Thyroid gland (tissue), 4 donors: ENCODE results near the gene MBNL3. TPM values are rescaled to one million over a fixed set of nuclear protein-coding genes. Genes with fewer than 3 reads are reported as not detected.
A peak's percentile ranks its signal among the peaks of the same experiment; 100 is the strongest.

Experiments used
- DNase-seq, 2 donors: peaks; one replicate each; pipeline ENCODE4 v3.0.0-alpha.2; 2019
- H3K27ac ChIP-seq, 3 donors: fragments of 200-600 bp; sonication (generic); 1 replicate in 2 of 3; 2 replicates in 1 of 3; pipeline ENCODE4 v1.5.1; 2016 to 2019; ENCODE audit warnings: mild to moderate bottlenecking in 1 of 3, moderate library complexity in 1 of 3
- H3K27me3 ChIP-seq: fragments of 200-600 bp; sonication (generic); one replicate; pipeline ENCODE4 v1.5.1; 2019
- H3K36me3 ChIP-seq, 2 donors: fragments of 200-600 bp; sonication (generic); one replicate each; pipeline ENCODE4 v1.5.1; 2016 to 2019
- H3K4me1 ChIP-seq, 2 donors: fragments of 200-600 bp; sonication (generic); one replicate each; pipeline ENCODE4 v1.5.1; 2017 to 2019
- H3K4me3 ChIP-seq, 3 donors: fragments of 200-600 bp; sonication (generic); replicated peaks in 1 of 3; 1 replicate in 2 of 3; 2 replicates in 1 of 3; pipeline ENCODE4 v1.5.1; 2016; ENCODE audit warnings: mild to moderate bottlenecking in 1 of 3
- H3K9me3 ChIP-seq: fragments of 200-600 bp; sonication (generic); one replicate; pipeline ENCODE4 v1.5.1; 2017
- POLR2A ChIP-seq, 2 donors: fragments of 450-650 bp; IDR thresholded peaks; one replicate each; pipeline ENCODE4 v1.6.1; 2017; ENCODE audit warnings: antibody characterized with exemption in 2 of 2, mild to moderate bottlenecking in 2 of 2, moderate library complexity in 1 of 2
- WGBS, 2 donors: methylation state at CpG; one replicate each; pipeline ENCODE4 v1.1.5; 2017; 5-methylcytosine and 5-hydroxymethylcytosine counted together
- intact Hi-C: fragments of 100-400 bp; cut with DNase I; formaldehyde crosslinking; loops from one replicate; pipeline ENCODE4 v1.15.1; 2023
- total RNA-seq, 4 donors: library from RNA; depleted of rRNA; stranded (reverse); fragments of >200 nt; gene quantifications; one replicate each; pipeline ENCODE4 v1.2.3, GENCODE V29; 2016
- TF ChIP-seq, protein P1 (sequence below), 6 experiments: fragments of 200-600 bp in 3 of 6; fragments of 450-650 bp in 3 of 6; sonication (generic) in 3 of 6; IDR thresholded peaks; one replicate each; pipeline ENCODE4 v1.5.1; 2016 to 2019; ENCODE audit warnings: antibody characterized with exemption in 6 of 6, mild to moderate bottlenecking in 2 of 6, inconsistent platforms in 1 of 6, moderate library complexity in 1 of 6

MBNL3 gene
- total RNA-seq, 4 donors from 2014 or later, result 11.7 to 29.6 (median 19.5) TPM

DNA sequence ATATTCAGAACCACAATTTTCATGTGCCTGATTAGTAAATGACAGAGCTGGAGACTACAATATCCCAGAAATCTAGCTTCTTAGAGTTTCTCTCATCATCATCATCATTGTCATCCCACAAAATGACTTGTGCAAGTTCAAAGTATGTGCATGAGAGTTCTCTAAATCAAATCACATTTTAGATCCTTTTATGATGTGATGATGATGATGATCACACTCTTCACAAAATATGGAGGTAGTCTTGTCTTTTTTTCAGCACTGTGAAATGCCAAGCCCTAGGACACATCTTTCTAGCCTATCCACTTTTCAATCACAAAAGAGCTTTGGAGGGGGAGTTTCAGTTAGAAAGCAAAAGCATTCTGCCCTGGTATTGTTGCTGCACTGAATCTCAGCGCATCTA, 7.4 kb downstream of the MBNL3 start:
- DNase-seq, result no peak
- Histone ChIP-seq H3K36me3 (no peaks in the 10 kb centered on the region), H3K4me1 (no peaks in the 10 kb centered on the region), H3K27me3 (no peaks in the 10 kb centered on the region), H3K27ac (peak overlapping the region in 1 of 3 donors; percentile 2), H3K4me3 (no peak overlapping the region), H3K9me3 (no peaks in the 10 kb centered on the region)
- intact Hi-C loops, result no loop called here
- WGBS, 2 donors, result 0 to 100% methylated on average over 1 of the region's 1 CpG
- TF ChIP-seq POLR2A (IDR thresholded peaks at IDR 0.05), result no peak
- TF ChIP-seq, protein P1, sequence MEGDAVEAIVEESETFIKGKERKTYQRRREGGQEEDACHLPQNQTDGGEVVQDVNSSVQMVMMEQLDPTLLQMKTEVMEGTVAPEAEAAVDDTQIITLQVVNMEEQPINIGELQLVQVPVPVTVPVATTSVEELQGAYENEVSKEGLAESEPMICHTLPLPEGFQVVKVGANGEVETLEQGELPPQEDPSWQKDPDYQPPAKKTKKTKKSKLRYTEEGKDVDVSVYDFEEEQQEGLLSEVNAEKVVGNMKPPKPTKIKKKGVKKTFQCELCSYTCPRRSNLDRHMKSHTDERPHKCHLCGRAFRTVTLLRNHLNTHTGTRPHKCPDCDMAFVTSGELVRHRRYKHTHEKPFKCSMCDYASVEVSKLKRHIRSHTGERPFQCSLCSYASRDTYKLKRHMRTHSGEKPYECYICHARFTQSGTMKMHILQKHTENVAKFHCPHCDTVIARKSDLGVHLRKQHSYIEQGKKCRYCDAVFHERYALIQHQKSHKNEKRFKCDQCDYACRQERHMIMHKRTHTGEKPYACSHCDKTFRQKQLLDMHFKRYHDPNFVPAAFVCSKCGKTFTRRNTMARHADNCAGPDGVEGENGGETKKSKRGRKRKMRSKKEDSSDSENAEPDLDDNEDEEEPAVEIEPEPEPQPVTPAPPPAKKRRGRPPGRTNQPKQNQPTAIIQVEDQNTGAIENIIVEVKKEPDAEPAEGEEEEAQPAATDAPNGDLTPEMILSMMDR (IDR thresholded peaks at IDR 0.05), result no peak

DNA sequence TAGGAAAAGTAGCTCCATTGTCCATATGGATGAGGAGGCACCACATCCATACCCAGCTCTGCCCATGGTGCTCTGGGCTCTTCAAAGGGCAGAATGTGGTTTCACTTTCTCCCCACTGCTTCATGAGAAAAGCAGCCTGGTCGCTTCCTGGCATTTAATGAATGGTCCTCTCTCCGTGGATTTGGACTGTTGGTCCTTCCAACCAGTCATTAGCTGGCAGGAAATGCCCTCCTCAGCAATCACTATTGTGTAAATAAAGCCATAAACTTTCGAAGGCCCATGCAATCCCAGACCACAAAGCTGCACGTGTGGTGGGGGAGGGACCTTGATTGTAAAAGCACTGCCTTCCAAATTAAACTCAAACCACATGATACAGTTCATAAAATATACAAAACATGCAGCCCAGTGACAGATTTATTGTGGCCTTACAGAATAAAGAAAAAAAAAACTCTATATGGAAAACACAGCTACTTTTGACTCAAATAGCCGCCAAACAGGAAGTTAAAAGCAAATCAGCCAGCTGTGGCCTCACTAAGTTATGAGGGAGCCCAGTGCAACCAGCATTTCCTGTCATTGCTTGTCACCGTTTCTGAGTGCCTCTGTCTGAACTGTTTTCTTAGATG, 8.1 kb downstream of the MBNL3 start:
- 11 to 14% methylated on average over 6 of the region's 6 CpGs for WGBS, 2 donors
- no peaks in the 10 kb centered on the region for H3K9me3 ChIP-seq
- no peaks in the 10 kb centered on the region for H3K36me3 ChIP-seq
- H3K27me3 ChIP-seq, result no peaks in the 10 kb centered on the region
- no peaks in the 10 kb centered on the region for H3K4me1 ChIP-seq
- intact Hi-C loops, result no loop called here
- H3K4me3 ChIP-seq, result no peak overlapping the region
- no peak for TF ChIP-seq POLR2A (IDR thresholded peaks at IDR 0.05)
- TF ChIP-seq, protein P1 (IDR thresholded peaks at IDR 0.05), result no peak
- DNase-seq, result peak; percentile 20 to 22
- peak overlapping the region; percentile 21 to 33 (median 25) for H3K27ac ChIP-seq

- no peak overlapping the region for H3K27ac ChIP-seq
- no peak for DNase-seq
- no peaks in the 10 kb centered on the region for H3K36me3 ChIP-seq
- no peaks in the 10 kb centered on the region for H3K4me1 ChIP-seq
- no peaks in the 10 kb centered on the region for H3K27me3 ChIP-seq
- intact Hi-C loops, result no loop called here
- 96 to 100% methylated on average over 1 of the region's 1 CpG for WGBS, 2 donors
- no peaks in the 10 kb centered on the region for H3K9me3 ChIP-seq
- no peak overlapping the region for H3K4me3 ChIP-seq
- TF ChIP-seq, protein P1 (IDR thresholded peaks at IDR 0.05), result no peak
- TF ChIP-seq POLR2A (IDR thresholded peaks at IDR 0.05), result no peak
These were observed 14.1 kb downstream of the MBNL3 start for GRCh38 chrX:132474544-132475248.

DNA sequence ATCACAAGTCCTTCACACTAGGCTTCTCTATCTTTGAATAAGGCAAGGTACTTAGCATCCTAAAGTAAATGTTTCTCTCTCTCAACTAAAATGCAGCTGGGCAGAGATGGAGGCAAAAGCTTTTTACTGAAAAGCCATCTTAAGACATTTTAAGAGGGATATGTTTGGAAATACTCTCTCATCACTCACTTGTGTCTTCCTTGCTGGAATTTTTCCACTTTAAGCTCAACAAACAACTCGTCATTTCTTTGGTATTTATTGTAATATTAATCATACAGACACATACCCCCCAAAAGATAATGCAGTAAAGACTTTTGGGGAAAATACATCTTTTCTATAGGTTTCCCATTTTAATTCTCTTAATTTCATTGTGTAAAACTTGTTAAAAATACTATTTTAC, 16.4 kb downstream of the MBNL3 start:
- 71 to 77% methylated on average over 1 of the region's 1 CpG for WGBS, 2 donors
- intact Hi-C loops, result no loop called here
- Histone ChIP-seq H3K27ac (no peak overlapping the region), H3K4me1 (no peaks in the 10 kb centered on the region), H3K4me3 (no peak overlapping the region), H3K27me3 (no peaks in the 10 kb centered on the region), H3K9me3 (no peaks in the 10 kb centered on the region), H3K36me3 (no peaks in the 10 kb centered on the region)
- no peak for DNase-seq
- TF ChIP-seq, protein P1 (IDR thresholded peaks at IDR 0.05), result no peak
- no peak for TF ChIP-seq POLR2A (IDR thresholded peaks at IDR 0.05)

DNA sequence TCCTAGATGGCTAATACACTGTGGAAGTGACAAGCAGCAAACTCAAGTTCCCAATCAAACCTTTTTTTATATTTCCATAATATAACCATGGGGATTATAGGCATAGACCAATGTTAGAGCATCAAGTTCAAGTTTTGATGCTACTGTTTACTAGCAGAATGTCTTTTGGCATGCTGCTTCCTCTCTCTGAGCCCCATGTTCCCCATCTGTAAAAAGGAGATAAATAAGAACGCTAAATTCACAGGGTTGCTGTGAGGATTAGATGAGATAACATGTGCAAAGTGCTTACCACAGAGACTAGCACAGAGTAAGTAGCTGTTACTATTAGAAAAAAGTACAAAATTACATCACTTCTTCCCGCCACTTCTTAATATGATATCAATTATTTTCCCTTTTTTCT, 18.0 kb downstream of the MBNL3 start:
- H3K27ac ChIP-seq, result no peak overlapping the region
- 81 to 92% methylated on average over 2 of the region's 2 CpGs for WGBS, 2 donors
- intact Hi-C loops, result no loop called here
- H3K9me3 ChIP-seq, result no peaks in the 10 kb centered on the region
- TF ChIP-seq, protein P1 (IDR thresholded peaks at IDR 0.05), result no peak
- TF ChIP-seq POLR2A (IDR thresholded peaks at IDR 0.05), result no peak
- no peak for DNase-seq
- H3K4me3 ChIP-seq, result no peak overlapping the region
- no peaks in the 10 kb centered on the region for H3K4me1 ChIP-seq
- H3K36me3 ChIP-seq, result no peaks in the 10 kb centered on the region
- no peaks in the 10 kb centered on the region for H3K27me3 ChIP-seq
